HG03060 (cell line): ENCODE measurements around the gene GRIK1.
"Not testable (repeated sequence)": the region's sequence is repeated elsewhere in the genome, so short reads cannot be mapped to it uniquely, and the experiment has no call there.

Source experiments
- ATAC-seq: cut with Tn5 transposase; IDR thresholded peaks from one replicate; pipeline ENCODE4 v1.9.1; 2021; ENCODE audit warnings: low read depth, moderate number of reproducible peaks; ENCODE audit not compliant: unreplicated experiment

GRIK1 gene

DNA sequence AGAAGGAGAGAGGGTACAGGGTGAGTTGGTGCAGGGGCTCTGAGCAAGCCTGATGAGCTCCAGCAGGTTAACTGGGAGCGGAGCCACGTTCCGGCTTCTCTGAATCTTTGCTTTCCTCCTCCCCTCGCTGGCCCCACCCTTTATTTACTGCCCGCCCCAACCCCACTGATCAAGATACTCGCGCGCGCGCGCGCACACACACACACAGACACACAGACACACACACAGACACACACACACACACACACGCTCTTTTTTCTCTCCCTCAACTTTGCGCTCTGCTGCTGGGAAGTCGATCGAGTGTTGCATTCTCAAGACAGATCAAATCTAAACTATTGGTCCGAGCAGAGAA lies at the start of gene GRIK1:
Gene GRIK1, minus strand, starts transcription at position 73 of the 352 bp plus-strand sequence.
- no peak for ATAC-seq

- no peak for ATAC-seq
These were observed 48.0 kb upstream of the GRIK1 start for GRCh38 chr21:29987762-29988161.

DNA sequence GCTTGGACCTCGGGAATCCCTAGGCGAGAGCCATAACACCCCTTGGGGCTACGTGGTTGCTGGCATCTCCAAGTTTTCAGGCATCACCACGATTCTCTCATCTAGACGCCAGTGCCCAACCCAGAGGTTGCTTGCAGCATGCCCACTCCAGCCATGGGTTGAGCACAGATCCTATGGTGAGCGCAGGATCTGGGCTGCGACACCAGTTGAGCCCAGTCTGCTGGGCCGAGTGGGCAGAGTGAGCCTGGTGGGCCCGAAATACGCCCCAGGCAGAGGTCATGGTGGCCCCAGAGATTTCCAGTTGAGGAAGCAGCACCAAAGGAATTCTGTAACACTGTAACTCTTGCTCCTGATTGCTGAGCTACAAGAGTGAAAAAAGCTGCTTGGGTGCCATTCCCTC lies 46.1 kb upstream of the GRIK1 start:
- no peak for ATAC-seq

GRCh38 chr21:29979043-29979442 lies 39.2 kb upstream of the GRIK1 start:
- ATAC-seq: no peak

DNA sequence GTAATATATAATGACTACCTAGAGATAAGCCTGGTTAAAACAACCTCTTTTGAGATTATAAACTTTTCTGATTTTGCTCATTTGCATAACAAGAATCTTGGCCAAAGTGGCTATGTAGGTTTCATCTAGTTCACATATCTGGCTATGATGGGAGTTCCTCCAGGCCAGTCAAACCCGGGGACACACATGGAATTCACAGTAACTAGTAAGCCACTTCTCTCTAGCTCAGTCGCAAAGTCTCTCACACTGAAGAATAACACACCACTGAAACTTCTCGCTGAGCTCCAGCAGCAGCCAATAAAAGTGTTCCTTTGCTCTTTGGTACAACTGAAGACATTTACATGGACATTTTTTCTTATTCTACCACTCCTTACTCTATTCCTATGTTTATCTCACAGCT lies 36.0 kb upstream of the GRIK1 start:
- no peak for ATAC-seq

- ATAC-seq: no peak
These were observed 33.5 kb upstream of the GRIK1 start for GRCh38 chr21:29973258-29973657.

- no peak for ATAC-seq
These were observed 21.7 kb upstream of the GRIK1 start for GRCh38 chr21:29961291-29962027.

- no peak for ATAC-seq
These were observed 18.8 kb upstream of the GRIK1 start for GRCh38 chr21:29958551-29958950.

- ATAC-seq: not testable (repeated sequence)
These were observed 18.2 kb upstream of the GRIK1 start for GRCh38 chr21:29958035-29958434.

DNA sequence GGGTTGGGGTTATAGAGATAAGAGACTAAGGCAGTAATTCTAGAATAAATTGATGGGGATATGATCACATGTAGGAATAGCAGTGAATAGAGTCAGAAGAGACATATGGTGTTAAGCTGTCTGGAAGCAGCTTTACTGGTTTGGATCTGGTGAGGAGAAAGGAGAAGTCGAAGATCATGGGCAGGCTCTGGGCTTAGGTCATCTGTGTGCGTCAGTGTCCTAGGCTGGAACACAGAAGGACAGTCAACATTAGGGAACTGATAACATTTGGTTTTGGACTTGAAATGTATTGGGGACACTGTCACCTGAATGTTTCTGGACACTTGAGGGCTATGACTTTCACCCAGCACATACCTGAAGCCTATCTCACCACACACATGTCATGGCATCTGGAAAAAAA lies 13.9 kb upstream of the GRIK1 start:
- ATAC-seq: no peak

DNA sequence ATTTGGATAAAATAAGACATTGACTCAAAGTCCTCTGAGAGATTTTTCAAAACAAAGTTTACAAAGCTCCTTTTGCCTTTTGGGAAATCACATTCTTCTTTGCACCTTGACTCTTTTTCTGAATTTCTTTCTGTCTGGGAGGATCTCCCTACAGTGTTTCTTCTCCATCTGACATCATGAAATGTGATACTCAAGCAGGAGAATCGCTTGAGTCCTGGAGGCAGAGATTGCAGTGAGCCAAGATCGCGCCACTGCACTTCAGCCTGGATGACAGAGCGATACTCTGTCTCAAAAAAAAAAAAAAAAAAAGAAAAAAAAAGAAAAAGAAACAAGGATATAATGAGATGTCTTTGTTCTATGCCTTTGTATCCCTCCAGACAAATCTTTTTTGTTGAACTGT lies 13.3 kb upstream of the GRIK1 start:
- no peak for ATAC-seq

DNA sequence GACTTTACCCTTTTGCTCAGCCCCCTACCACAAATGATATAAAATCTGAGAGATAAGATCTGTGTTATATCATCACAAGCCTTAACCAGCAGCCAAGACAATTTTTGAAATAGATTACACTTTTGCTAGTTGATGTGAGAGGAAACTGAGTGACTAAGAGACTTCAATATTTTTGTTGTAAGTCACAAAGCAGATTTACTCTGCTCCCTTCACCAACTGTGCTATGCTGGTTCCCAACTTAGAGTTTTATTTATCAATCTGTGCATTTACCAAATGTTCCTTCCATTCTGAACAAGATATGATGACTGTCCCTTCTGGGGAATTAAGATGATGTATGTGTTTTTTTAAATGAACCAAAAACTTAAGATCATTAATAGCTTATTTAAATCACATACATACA lies 12.1 kb upstream of the GRIK1 start:
- no peak for ATAC-seq

DNA sequence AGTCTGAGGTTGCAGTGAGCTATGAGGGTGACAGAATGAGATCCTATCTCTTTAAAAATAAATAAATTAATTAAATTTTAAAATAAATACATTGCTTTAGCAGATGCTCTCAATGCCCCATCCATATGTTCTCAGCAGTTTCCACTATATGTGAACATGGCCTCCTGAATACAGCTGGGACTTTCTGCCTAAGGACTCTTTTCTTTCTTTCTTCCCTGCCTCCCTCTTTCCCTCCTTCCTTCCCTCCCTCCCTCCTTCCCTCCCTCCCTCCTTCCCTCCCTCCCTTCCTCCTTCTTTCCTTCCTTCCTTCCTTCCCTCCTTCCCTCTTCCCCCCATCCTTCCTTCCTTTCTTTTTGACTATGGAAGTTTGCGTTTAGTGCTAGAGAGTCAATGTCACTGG lies 10.2 kb upstream of the GRIK1 start:
- ATAC-seq: no peak

GRCh38 chr21:29947119-29947518 lies 7.3 kb upstream of the GRIK1 start:
- no peak for ATAC-seq

GRCh38 chr21:29943885-29944284 lies 4.1 kb upstream of the GRIK1 start:
- ATAC-seq: no peak

DNA sequence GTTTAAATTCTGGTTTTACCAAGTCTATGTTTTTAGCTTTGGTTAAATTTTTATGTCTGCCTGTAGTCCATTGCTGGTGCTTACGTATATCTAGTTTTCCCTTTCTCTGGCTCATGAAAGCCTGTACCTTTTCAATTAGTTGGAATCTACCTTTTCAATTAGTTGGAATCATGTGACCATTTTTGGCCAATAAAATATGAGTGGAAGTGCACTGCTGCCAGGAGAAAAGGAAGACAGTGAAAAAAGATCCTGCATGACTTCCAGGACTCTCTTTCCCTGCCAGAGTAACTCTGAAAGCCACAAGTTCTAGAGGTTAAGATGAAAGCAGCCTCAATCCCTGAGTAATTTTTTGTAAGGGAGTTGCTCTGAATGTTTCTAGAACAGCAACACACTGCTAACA lies 2.2 kb upstream of the GRIK1 start:
- no peak for ATAC-seq

GRCh38 chr21:29940991-29941390 lies 1.2 kb upstream of the GRIK1 start:
- ATAC-seq: no peak

DNA sequence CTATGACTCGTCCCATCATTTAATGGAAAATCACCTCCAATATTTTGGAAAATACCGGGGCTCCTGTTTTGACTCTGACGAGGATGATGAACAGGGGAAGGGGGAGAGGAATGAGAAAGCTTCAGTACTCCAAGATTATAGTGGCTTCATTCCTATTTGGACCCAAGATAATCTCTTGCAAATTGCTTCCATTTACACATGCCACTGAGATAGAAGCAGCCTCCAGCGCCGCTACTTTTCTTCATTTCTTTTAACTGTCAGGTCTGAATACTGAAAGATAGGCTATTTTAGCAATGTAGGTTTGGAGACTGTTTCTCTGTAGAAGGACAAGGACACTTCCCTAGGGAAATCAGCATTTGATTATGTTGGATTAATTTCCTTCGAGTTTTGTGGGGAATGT lies 565 bp upstream of the GRIK1 start:
- no peak for ATAC-seq

- no peak for ATAC-seq
These were observed 482 bp downstream of the GRIK1 start for GRCh38 chr21:29939104-29939923.

DNA sequence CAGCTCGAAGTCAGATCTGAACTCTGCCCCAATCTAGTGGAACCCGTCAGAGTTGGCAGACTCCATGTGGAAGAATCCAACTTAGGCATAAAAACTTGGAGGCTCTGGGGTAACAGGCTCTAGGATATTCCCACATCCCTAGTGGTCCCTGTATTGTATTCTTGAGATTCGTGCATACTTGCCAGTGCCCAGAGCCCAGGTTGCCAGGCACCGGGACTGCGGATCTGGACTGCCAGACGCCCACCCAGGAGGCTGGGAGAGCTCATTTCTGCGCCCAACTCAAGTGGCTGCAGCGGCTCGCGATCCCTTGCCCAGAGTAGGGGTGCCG lies 1.1 kb downstream of the GRIK1 start:
- ATAC-seq: no peak

- no peak for ATAC-seq
These were observed 6.7 kb downstream of the GRIK1 start for GRCh38 chr21:29933088-29933487.

GRCh38 chr21:29928537-29928936 lies 11.3 kb downstream of the GRIK1 start:
- no peak for ATAC-seq
